HCT116 (cell line): ENCODE results near the gene B4GALNT2. TPM values are rescaled to one million over a fixed set of nuclear protein-coding genes. Genes with fewer than 3 reads are reported as not detected.

ENCODE experiments used
- ATAC-seq: fragments of 200-7000 bp; cut with Tn5 transposase; 2 replicates; pipeline ENCODE4 v1.9.1; 2020; ENCODE audit warnings: mild to moderate bottlenecking, moderate library complexity
- BruUV-seq: library from RNA; stranded (reverse); fragments of 400-500 nt; replicated peaks from 2 replicates; lab custom pipeline; 2021; lab: Mats Ljungman, UMichigan
- CTCF ChIA-PET: fragments of 300-600 bp; sonication (Branson Sonifier 250); formaldehyde crosslinking; loops from one replicate; lab custom pipeline; 2021; ENCODE audit warnings: antibody characterized with exemption; lab: Charles Lee
- POLR2A ChIA-PET: fragments of 300-600, 350-600 bp; sonication (Branson Sonifier 250); formaldehyde crosslinking; loops from one replicate; lab custom pipeline; 2021; ENCODE audit warnings: antibody characterized with exemption; lab: Charles Lee
- RAD21 ChIA-PET, 2 experiments: fragments of 300-600 bp; sonication (Branson Sonifier 250); formaldehyde crosslinking; loops; one replicate each; lab custom pipeline; 2023; ENCODE audit warnings: low total read pairs in 2 of 2; ENCODE audit not compliant: uncharacterized antibody in 2 of 2, unreplicated experiment in 2 of 2, low non-redundant PET in 1 of 2; lab: Charles Lee
- DNase-seq: peaks from one replicate; pipeline ENCODE4 v3.0.0-alpha.2; 2010; ENCODE audit warnings: low read depth, low spot score
- H2AFZ ChIP-seq: fragments of 200-600 bp; shearing (Covaris generic), sonication (generic); 2 replicates; pipeline ENCODE4 v1.6.1; 2017; ENCODE audit warnings: low read depth, mixed run types, mixed read lengths, antibody characterized with exemption, low read length; ENCODE audit not compliant: poor library complexity, severe bottlenecking
- H3K27ac ChIP-seq: 2 replicates; pipeline ENCODE4 v1.5.1; 2012; ENCODE audit warnings: low read depth, low read length
- H3K27me3 ChIP-seq: fragments of 200-600 bp; sonication (generic); 2 replicates; pipeline ENCODE4 v1.6.1; 2016; ENCODE audit warnings: mixed run types, low read length, mixed read lengths; ENCODE audit not compliant: insufficient read depth
- H3K36me3 ChIP-seq, 2 experiments: fragments of 200-500 bp in 1 of 2; fragments of 200-600 bp in 1 of 2; sonication (Bioruptor generic) in 1 of 2; sonication (generic) in 1 of 2; 2 replicates each; pipeline versions ENCODE4 v1.5.1 to v1.6.1; 2014 to 2016; ENCODE audit warnings: low read length in 2 of 2, inconsistent platforms in 1 of 2, mixed read lengths in 1 of 2, mixed run types in 1 of 2; ENCODE audit not compliant: insufficient read depth in 2 of 2, control insufficient read depth in 1 of 2
- H3K4me1 ChIP-seq, 2 experiments: fragments of 200-600 bp in 1 of 2; sonication (generic) in 1 of 2; 2 replicates each; pipeline versions ENCODE4 v1.5.1 to v1.6.1; 2012 to 2017; ENCODE audit warnings: low read length in 2 of 2, inconsistent platforms in 1 of 2, mild to moderate bottlenecking in 1 of 2, mixed read lengths in 1 of 2, mixed run types in 1 of 2, moderate library complexity in 1 of 2; ENCODE audit not compliant: insufficient read depth in 2 of 2, control insufficient read depth in 1 of 2
- H3K4me2 ChIP-seq: fragments of 200-600 bp; sonication (generic); 2 replicates; pipeline ENCODE4 v1.6.1; 2017; ENCODE audit warnings: mixed run types, low read length, mixed read lengths
- H3K4me3 ChIP-seq, 2 experiments: fragments of 200-600 bp in 1 of 2; sonication (generic) in 1 of 2; replicated peaks in 1 of 2; 2 replicates each; pipeline ENCODE4 v1.5.1; 2011 to 2016; ENCODE audit warnings: low read length in 2 of 2, control low read depth in 1 of 2, low read depth in 1 of 2, mild to moderate bottlenecking in 1 of 2, mixed read lengths in 1 of 2, mixed run types in 1 of 2
- H3K79me2 ChIP-seq: fragments of 200-600 bp; sonication (generic); 2 replicates; pipeline ENCODE4 v1.6.1; 2017; ENCODE audit warnings: mild to moderate bottlenecking, mixed run types, low read length, moderate library complexity, mixed read lengths; ENCODE audit not compliant: insufficient read depth
- H3K9ac ChIP-seq: fragments of 200-600 bp; sonication (generic); 2 replicates; pipeline ENCODE4 v1.6.1; 2016; ENCODE audit warnings: low read length, mixed read lengths
- H3K9me2 ChIP-seq: fragments of 200-600 bp; sonication (generic), shearing (Covaris generic); 2 replicates; pipeline ENCODE4 v1.6.1; 2017; ENCODE audit warnings: mixed run types, mild to moderate bottlenecking, moderate library complexity; ENCODE audit not compliant: insufficient read depth
- H3K9me3 ChIP-seq, 2 experiments: fragments of 200-500 bp in 1 of 2; fragments of 200-600 bp in 1 of 2; sonication (Bioruptor generic) in 1 of 2; sonication (generic) in 1 of 2; 2 replicates each; pipeline ENCODE4 v1.6.1; 2014 to 2017; ENCODE audit warnings: low read length in 2 of 2, mixed read lengths in 2 of 2, inconsistent platforms in 1 of 2, low read depth in 1 of 2, mild to moderate bottlenecking in 1 of 2, mixed run types in 1 of 2, moderate library complexity in 1 of 2; ENCODE audit not compliant: control insufficient read depth in 1 of 2, insufficient read depth in 1 of 2
- H4K20me1 ChIP-seq: fragments of 200-600 bp; sonication (generic), shearing (Covaris generic); 2 replicates; pipeline ENCODE4 v1.6.1; 2017; ENCODE audit warnings: mixed run types, mild to moderate bottlenecking, moderate library complexity; ENCODE audit not compliant: insufficient read depth
- ATF3 ChIP-seq: IDR thresholded peaks from 2 replicates; pipeline ENCODE4 v1.6.1; 2012
- CEBPB ChIP-seq: IDR thresholded peaks from 2 replicates; pipeline ENCODE4 v1.6.1; 2012; ENCODE audit warnings: low read depth
- CTCF ChIP-seq, 3 experiments: fragments of 200-600 bp in 1 of 3; sonication (generic) in 1 of 3; IDR thresholded peaks in 2 of 3; conservative IDR thresholded peaks in 1 of 3; 2 replicates each; pipeline ENCODE4 v1.5.1; 2012 to 2017; ENCODE audit warnings: low read depth in 2 of 3, low read length in 2 of 3, antibody characterized with exemption in 1 of 3, borderline replicate concordance in 1 of 3, control low read depth in 1 of 3, mild to moderate bottlenecking in 1 of 3, mixed read lengths in 1 of 3, mixed run types in 1 of 3, moderate library complexity in 1 of 3; ENCODE audit not compliant: insufficient read depth in 1 of 3
- EGR1 ChIP-seq: IDR thresholded peaks from 2 replicates; pipeline ENCODE4 v1.6.1; 2012; ENCODE audit warnings: low read depth
- ELF1 ChIP-seq: IDR thresholded peaks from 2 replicates; pipeline ENCODE4 v1.6.1; 2012; ENCODE audit warnings: low read depth, borderline replicate concordance
- EZH2phosphoT487 ChIP-seq: fragments of 200-600 bp; IDR thresholded peaks from 2 replicates; pipeline ENCODE4 v1.6.1; 2018; ENCODE audit warnings: antibody characterized with exemption, borderline replicate concordance
- FOSL1 ChIP-seq: IDR thresholded peaks from 2 replicates; pipeline ENCODE4 v1.6.1; 2012; ENCODE audit warnings: low read depth
- JUND ChIP-seq: IDR thresholded peaks from 2 replicates; pipeline ENCODE4 v1.6.1; 2012
- MAX ChIP-seq: IDR thresholded peaks from 2 replicates; pipeline ENCODE4 v1.6.1; 2012
- POLR2AphosphoS5 ChIP-seq: IDR thresholded peaks from 2 replicates; pipeline ENCODE4 v1.6.1; 2011; ENCODE audit warnings: mild to moderate bottlenecking, low read depth, low read length, moderate library complexity
- SIN3A ChIP-seq: IDR thresholded peaks from 2 replicates; pipeline ENCODE4 v1.6.1; 2012; ENCODE audit warnings: low read depth
- SP1 ChIP-seq: IDR thresholded peaks from 2 replicates; pipeline ENCODE4 v1.6.1; 2012; ENCODE audit warnings: low read depth
- SRF ChIP-seq: IDR thresholded peaks from 2 replicates; pipeline ENCODE4 v1.6.1; 2012; ENCODE audit warnings: low read depth
- ZBTB33 ChIP-seq: IDR thresholded peaks from 2 replicates; pipeline ENCODE4 v1.6.1; 2011; ENCODE audit warnings: mild to moderate bottlenecking, low read length, moderate library complexity; ENCODE audit not compliant: insufficient replicate concordance; ENCODE audit errors: extremely low read depth
- ZFX ChIP-seq: fragments of 450-650 bp; IDR thresholded peaks from 2 replicates; pipeline ENCODE4 v1.6.1; 2017
- ZNF274 ChIP-seq: fragments of 200-500 bp; sonication (Bioruptor generic); IDR thresholded peaks from 2 replicates; pipeline ENCODE4 v1.6.1; 2014; ENCODE audit warnings: mild to moderate bottlenecking, low read depth, low read length, inconsistent platforms
- intact Hi-C: fragments of 100-400 bp; cut with micrococcal nuclease; formaldehyde crosslinking; loops from 2 replicates; pipeline ENCODE4 v1.10.0; 2022
- total RNA-seq: library from RNA; stranded (reverse); gene quantifications from one replicate; pipeline ENCODE4 v1.2.1, GENCODE V29; 2021; ENCODE audit not compliant: unreplicated experiment

The B4GALNT2 gene
- total RNA-seq, 1 experiment from 2014 or later = not detected

GRCh38 chr17:49216953-49217650 is 84.5 kb downstream of the B4GALNT2 start:
- intact Hi-C loops = no loop called here
- POLR2A ChIA-PET = no interaction called here
- DNase-seq (no peak), ATAC-seq (no peak)
- H3K27me3 ChIP-seq = no peaks in the 10 kb centered on the region
- H3K4me3 ChIP-seq = no peak overlapping the region
- no peaks in the 10 kb centered on the region for H3K79me2 ChIP-seq
- RAD21 ChIA-PET = no interaction called here
- no peak overlapping the region for H3K27ac ChIP-seq
- no peak overlapping the region for H2AFZ ChIP-seq
- no peaks in the 10 kb centered on the region for H3K4me1 ChIP-seq
- H3K9me2 ChIP-seq = no peaks in the 10 kb centered on the region
- no TSS peak for BruUV-seq
- H3K9ac ChIP-seq = no peak overlapping the region
- TF ChIP-seq ZNF274 = no peak
- no peak for TF ChIP-seq CEBPB
- TF ChIP-seq ZBTB33 = no peak
- TF ChIP-seq CTCF (IDR thresholded peaks at IDR 0.05 in 2 of 3, conservative IDR thresholded peaks at IDR 0.05 in 1 of 3; ENCODE audit: borderline replicate concordance in 1 of 3, insufficient read depth in 1 of 3, low read depth in 2 of 3, low read length in 2 of 3) = no peak
- TF ChIP-seq EZH2phosphoT487 = no peak
- TF ChIP-seq ZFX = no peak
- no peak for TF ChIP-seq POLR2AphosphoS5
- no peak for TF ChIP-seq JUND
- TF ChIP-seq SIN3A = no peak
- TF ChIP-seq SRF = no peak
- TF ChIP-seq MAX = no peak
- TF ChIP-seq EGR1 = no peak
- no peak for TF ChIP-seq ATF3
- TF ChIP-seq ELF1 = no peak
- no peak for TF ChIP-seq SP1
- TF ChIP-seq FOSL1 = no peak
- CTCF ChIA-PET = no interaction called here
- no peaks in the 10 kb centered on the region for H4K20me1 ChIP-seq
- no peaks in the 10 kb centered on the region for H3K36me3 ChIP-seq
- no peaks in the 10 kb centered on the region for H3K9me3 ChIP-seq
- no peak overlapping the region for H3K4me2 ChIP-seq
